Pancreas (tissue), 10 donors: Measurements from ENCODE around the gene MYRF. TPM values are rescaled to one million over a fixed set of nuclear protein-coding genes. Genes with fewer than 3 reads are reported as not detected.
A peak's percentile ranks its signal among the peaks of the same experiment; 100 is the strongest.

Source experiments
- ATAC-seq, 4 donors: fragments of 200-7000 bp; cut with Tn5 transposase; one replicate each; pipeline versions ENCODE4 v1.8.0 to v1.9.1; 2020; ENCODE audit warnings: mild to moderate bottlenecking in 4 of 4, moderate library complexity in 4 of 4
- DNase-seq, 6 donors: peaks; one replicate each; pipeline ENCODE4 v3.0.0-alpha.2; 2020
- FAIRE-seq: peaks from 2 replicates; lab custom pipeline; 2012; peaks lifted over from hg19 to GRCh38; lab: Jason Lieb, UNC
- H3K27ac ChIP-seq, 4 donors: fragments of 200-600 bp; sonication (generic); 1 replicate in 3 of 4; 2 replicates in 1 of 4; pipeline versions ENCODE4 v1.5.0 to v1.8.0; 2020
- H3K27me3 ChIP-seq, 4 donors: fragments of 200-600 bp; one replicate each; pipeline ENCODE4 v1.8.0; 2021
- H3K36me3 ChIP-seq, 3 donors: fragments of 200-600 bp; sonication (generic) in 1 of 3; one replicate each; pipeline versions ENCODE4 v1.5.0 to v1.8.0; 2020 to 2021
- H3K4me1 ChIP-seq, 3 donors: fragments of 200-600 bp; one replicate each; pipeline ENCODE4 v1.8.0; 2021
- H3K4me3 ChIP-seq, 4 donors: fragments of 200-600 bp; sonication (generic) in 2 of 4; one replicate each; pipeline versions ENCODE4 v1.5.0 to v1.8.0; 2020 to 2021
- H3K9me3 ChIP-seq, 4 donors: fragments of 200-600 bp; one replicate each; pipeline ENCODE4 v1.8.0; 2021
- CTCF ChIP-seq, 4 donors: fragments of 200-600 bp; sonication (generic) in 3 of 4; IDR thresholded peaks; one replicate each; pipeline versions ENCODE4 v1.5.0 to v1.8.0; 2021; ENCODE audit warnings: antibody characterized with exemption in 4 of 4
- WGBS, 2 donors: extraction: QIAGEN DNeasy Blood & Tissue Kit; methylation state at CpG; one replicate each; pipeline ENCODE4 v1.1.7; 2013; 5-methylcytosine and 5-hydroxymethylcytosine counted together
- intact Hi-C, 3 donors: fragments of 100-400 bp; cut with DNase I; formaldehyde crosslinking; loops; one replicate each; pipeline versions ENCODE4 v1.11.1 to v1.14.2; 2022
- polyA plus RNA-seq, 2 donors: library from polyadenylated mRNA; stranded (reverse); fragments of 200-250 nt; gene quantifications; one replicate each; pipeline ENCODE4 v1.2.3, GENCODE V29; 2013
- total RNA-seq, 6 donors: library from RNA; stranded (reverse); fragmentation: NEBNext Ultra II Directional in 4 of 6; extraction: Animal tissue kit (Norgen Biotek cat#: 25700) in 4 of 6; gene quantifications; one replicate each; pipeline versions ENCODE4 v1.2.1 to v1.2.4, GENCODE V29; 2021 to 2023
- donor health status: healthy with polysubstance abuse.
- donor health status: DM: no; HTN: no; CAD: no; lungs with moderate emphysema.
- donor health status: DM: no; HTN: no; CAD: no.
- donor health status: control.
- donor health status: control.
- donor health status: Bipolar disorder and iron deficiency.
- donor health status: DM: yes; HTN: yes; CAD: no.
- donor health status: DM: no; HTN: no; CAD: no.
- donor health status: DM: no; HTN: no; CAD: no.
- donor health status: DM: yes; HTN: yes; CAD: no.

Gene MYRF
- total and polyA plus RNA-seq, 8 donors = 19.1 to 69.3 (median 30.2) TPM

DNA sequence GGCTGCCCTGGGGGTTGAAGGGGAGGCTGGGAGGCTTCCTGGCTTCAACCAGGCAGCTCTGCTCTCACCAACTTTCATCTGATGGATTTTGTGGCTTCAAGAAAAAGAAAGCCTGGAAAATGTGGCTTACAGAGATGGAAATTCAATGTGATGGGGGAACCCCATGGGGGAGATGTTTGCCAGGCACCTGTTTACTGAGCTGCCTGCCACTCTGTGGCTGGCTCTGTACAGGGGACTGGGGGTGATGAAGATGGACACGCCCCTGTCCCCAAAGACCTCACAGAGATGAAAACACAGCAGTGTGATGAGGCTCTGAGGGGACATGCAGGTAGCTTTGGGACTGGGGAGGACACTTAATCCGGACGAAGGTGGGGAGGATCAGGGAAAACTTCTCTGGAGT lies 29.9 kb downstream of the MYRF start:
- intact Hi-C loops = no loop called here

GRCh38 chr11:61782841-61783240 lies 30.4 kb downstream of the MYRF start:
- DNase-seq = no peak
- intact Hi-C loops = no loop called here
- H3K36me3 ChIP-seq = peaks cover 0 to 67% (median 5%) of the 10 kb centered on the region in 3 donors
- ATAC-seq = no peak
- no peak for TF ChIP-seq CTCF (IDR thresholded peaks at IDR 0.05)
- WGBS, 2 donors = 84 to 89% methylated on average over 11 of the region's 11 CpGs
- no peaks in the 10 kb centered on the region for H3K27me3 ChIP-seq
- peaks cover 0 to 2% (median under 1%) of the 10 kb centered on the region in 3 donors for H3K4me1 ChIP-seq
- no peak overlapping the region for H3K4me3 ChIP-seq
- FAIRE-seq = no peak
- no peak overlapping the region for H3K27ac ChIP-seq
- H3K9me3 ChIP-seq = no peaks in the 10 kb centered on the region

More for the DNA sequence above, 29.9 kb downstream of the MYRF start:
- Histone ChIP-seq H3K27me3 (no peaks in the 10 kb centered on the region), H3K9me3 (no peaks in the 10 kb centered on the region), H3K27ac (no peak overlapping the region), H3K4me3 (no peak overlapping the region), H3K36me3 (peaks cover 0 to 61% (median 5%) of the 10 kb centered on the region in 3 donors), H3K4me1 (peaks cover 5 to 7% (median 5%) of the 10 kb centered on the region in 3 donors)
- ATAC-seq (no peak), DNase-seq (no peak), FAIRE-seq (no peak)
- no peak for TF ChIP-seq CTCF (IDR thresholded peaks at IDR 0.05)
- WGBS, 2 donors = 86 to 88% methylated on average over 3 of the region's 3 CpGs

- ATAC-seq = no peak
- H3K27ac ChIP-seq = no peak overlapping the region
- WGBS, 2 donors = 71 to 72% methylated on average over 13 of the region's 13 CpGs
- TF ChIP-seq CTCF (IDR thresholded peaks at IDR 0.05) = no peak
- peaks cover 0 to 63% (median 12%) of the 10 kb centered on the region in 3 donors for H3K36me3 ChIP-seq
- peak in 1 of 6 donors; percentile 8 for DNase-seq
- H3K4me3 ChIP-seq = no peak overlapping the region
- H3K4me1 ChIP-seq = no peaks in the 10 kb centered on the region
- H3K9me3 ChIP-seq = no peaks in the 10 kb centered on the region
- intact Hi-C loops = no loop called here
- H3K27me3 ChIP-seq = no peaks in the 10 kb centered on the region
- FAIRE-seq = no peak
Measured at GRCh38 chr11:61783717-61784505, 31.5 kb downstream of the MYRF start.

DNA sequence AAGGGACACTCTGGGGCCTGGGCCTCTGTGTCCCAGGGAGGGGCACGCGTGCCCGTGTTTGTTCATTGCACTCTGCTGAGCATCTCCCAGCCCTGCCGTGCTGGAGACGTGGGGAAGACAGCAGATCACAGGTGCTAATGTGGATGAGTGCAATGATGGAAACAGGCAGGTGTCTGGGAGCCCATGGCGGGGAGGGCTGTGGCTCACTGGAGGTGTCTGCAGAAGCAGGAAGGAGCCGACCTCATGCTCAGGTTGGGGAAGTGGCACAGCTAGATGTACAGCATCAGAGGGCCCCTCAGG lies 32.0 kb downstream of the MYRF start:
- no peak overlapping the region for H3K4me3 ChIP-seq
- H3K9me3 ChIP-seq = no peaks in the 10 kb centered on the region
- no peaks in the 10 kb centered on the region for H3K4me1 ChIP-seq
- H3K27ac ChIP-seq = no peak overlapping the region
- intact Hi-C loops = no loop called here
- FAIRE-seq (no peak), DNase-seq (peak in 2 of 6 donors; percentile 10 to 46), ATAC-seq (peak in 1 of 4 donors; percentile 3)
- peaks cover 0 to 62% (median 13%) of the 10 kb centered on the region in 3 donors for H3K36me3 ChIP-seq
- no peaks in the 10 kb centered on the region for H3K27me3 ChIP-seq
- no peak for TF ChIP-seq CTCF (IDR thresholded peaks at IDR 0.05)
- 77 to 81% methylated on average over 7 of the region's 7 CpGs for WGBS, 2 donors

- no peak for FAIRE-seq
Measured at GRCh38 chr11:61785837-61786402, 33.5 kb downstream of the MYRF start.

More at GRCh38 chr11:61785837-61786402, 33.5 kb downstream of the MYRF start:
- DNase-seq (peak in 2 of 6 donors; percentile 13 to 24), ATAC-seq (no peak)
- Histone ChIP-seq H3K27ac (no peak overlapping the region), H3K9me3 (no peaks in the 10 kb centered on the region), H3K36me3 (peaks cover 0 to 67% (median 13%) of the 10 kb centered on the region in 3 donors), H3K27me3 (no peaks in the 10 kb centered on the region), H3K4me3 (no peak overlapping the region), H3K4me1 (peaks cover 0 to 2% (median 0%) of the 10 kb centered on the region in 3 donors)
- no peak for TF ChIP-seq CTCF (IDR thresholded peaks at IDR 0.05)
- intact Hi-C loops = loop anchor here in 1 of 3 donors (5.0 kb wide), 1 partner anchor 39 kb away; no protein-coding TSS in a partner anchor
- WGBS, 2 donors = 87 to 92% methylated on average over 11 of the region's 11 CpGs
